GM18861 (cell line): ENCODE results near the gene ZBTB22.

Experiments used
- ATAC-seq: cut with Tn5 transposase; IDR thresholded peaks from one replicate; pipeline ENCODE4 v1.9.1; 2021; ENCODE audit not compliant: unreplicated experiment

Gene ZBTB22

DNA sequence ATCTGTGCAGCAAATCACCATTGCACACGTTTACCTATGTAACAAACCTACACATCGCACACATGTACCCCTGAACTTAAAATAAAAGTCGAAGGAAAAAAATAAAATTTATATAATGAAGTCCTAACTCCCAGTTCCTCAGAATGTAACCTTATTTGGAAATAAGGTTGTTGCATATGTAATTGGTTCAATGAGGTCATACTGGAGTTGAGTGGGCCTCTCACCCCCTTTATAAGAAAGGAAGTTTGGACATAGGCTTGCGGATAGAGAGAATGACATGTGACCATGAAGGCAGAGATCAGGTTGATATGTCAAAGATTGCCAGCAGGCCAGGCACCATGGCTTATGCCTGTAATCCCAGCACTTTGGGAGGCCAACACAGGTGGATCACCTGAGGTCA, 16.1 kb upstream of the ZBTB22 start:
- ATAC-seq, result no peak

DNA sequence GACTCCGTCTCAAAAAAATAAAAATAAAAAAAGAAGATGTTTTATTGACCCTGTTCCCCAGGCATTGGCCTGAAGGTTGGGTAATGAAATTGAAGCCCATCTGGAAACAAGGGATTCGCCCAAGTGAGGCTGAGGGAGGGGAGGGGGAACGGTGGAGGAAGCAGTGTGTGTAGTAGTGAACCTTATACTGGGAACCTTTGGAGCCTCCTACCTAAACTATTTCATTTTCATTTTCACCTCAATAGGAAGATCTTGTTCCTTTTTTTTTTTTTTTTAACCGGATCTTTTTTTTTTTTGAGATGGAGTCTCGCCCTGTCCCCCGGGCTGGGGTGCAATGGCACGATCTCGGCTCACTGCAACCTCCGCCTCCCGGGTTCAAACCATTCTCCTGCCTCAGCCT, 13.2 kb upstream of the ZBTB22 start:
- ATAC-seq, result no peak

DNA sequence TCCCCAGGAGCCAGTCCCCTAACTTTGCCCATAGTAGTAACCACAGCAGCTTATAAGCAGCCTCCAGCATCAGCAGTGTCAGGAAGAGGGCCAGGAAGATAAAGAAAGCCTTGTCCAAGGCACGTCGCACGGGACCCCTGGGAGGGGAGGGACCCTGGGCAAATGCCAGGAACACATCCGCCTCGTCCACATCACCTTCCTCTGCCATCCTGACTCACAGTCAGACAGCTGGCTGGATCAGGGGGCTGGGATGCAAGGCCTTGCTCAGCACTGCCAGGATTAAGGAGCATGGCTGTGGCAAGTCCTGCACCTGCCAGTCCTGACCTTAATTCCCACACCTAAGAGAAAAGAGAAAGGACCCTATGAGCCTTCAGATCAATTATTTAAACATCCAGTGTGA, 11.5 kb upstream of the ZBTB22 start:
- no peak for ATAC-seq

DNA sequence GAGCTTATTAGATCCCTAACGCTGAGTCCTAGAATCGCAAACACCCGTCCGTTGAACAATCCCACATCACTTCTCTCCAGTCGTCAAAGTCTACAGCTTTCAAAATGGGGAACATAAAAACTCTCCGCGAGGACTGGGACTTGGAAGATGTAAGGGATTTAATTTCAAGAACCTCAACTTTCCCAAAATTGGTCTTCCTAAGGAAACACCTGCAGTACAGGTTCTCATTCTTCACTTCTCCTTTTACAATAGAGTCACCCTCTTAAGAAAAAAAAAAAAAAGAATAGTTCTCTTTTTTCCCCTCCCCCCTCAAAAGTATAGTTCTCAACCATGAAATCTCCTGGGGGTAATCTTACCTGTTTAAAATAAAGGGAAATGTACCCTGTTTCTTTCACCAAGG, 6.6 kb upstream of the ZBTB22 start:
- ATAC-seq, result no peak

DNA sequence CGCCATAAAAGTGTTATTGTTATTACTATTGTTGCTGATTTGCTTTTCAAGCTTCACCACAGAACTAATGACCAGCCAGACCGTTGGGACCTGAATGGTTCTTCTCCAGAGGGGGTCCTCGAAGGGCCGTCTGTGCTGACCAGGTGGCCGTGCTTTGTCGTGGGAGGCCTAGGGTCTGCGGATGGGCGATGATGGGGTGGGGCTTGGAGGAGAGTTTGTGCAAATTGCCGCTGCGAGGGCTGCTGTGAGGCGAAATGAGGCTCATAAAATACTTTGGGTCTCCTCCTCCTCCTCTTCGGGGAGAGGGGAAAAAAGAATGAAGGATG, 6.0 kb upstream of the ZBTB22 start:
- no peak for ATAC-seq

DNA sequence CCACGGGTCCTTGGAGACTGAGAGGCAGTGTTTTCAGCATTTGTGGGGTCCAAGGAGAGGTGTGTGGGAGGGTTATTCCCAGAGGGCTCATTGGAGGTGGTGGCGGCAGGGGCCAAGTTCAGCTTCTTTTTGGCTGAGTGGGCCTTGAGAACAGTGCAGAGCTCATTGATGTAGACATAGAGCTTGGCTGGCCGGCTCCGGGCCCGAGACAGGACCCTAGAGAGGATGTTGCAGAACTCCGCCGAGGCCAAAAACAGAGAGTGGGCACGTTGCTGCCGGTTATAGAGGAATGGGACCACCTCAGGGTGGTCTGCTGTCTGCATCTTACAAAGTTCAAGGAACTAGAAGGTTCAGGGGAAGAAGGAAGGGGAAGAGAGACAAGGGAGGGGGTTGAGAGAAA, 3.7 kb upstream of the ZBTB22 start:
- ATAC-seq, result no peak

DNA sequence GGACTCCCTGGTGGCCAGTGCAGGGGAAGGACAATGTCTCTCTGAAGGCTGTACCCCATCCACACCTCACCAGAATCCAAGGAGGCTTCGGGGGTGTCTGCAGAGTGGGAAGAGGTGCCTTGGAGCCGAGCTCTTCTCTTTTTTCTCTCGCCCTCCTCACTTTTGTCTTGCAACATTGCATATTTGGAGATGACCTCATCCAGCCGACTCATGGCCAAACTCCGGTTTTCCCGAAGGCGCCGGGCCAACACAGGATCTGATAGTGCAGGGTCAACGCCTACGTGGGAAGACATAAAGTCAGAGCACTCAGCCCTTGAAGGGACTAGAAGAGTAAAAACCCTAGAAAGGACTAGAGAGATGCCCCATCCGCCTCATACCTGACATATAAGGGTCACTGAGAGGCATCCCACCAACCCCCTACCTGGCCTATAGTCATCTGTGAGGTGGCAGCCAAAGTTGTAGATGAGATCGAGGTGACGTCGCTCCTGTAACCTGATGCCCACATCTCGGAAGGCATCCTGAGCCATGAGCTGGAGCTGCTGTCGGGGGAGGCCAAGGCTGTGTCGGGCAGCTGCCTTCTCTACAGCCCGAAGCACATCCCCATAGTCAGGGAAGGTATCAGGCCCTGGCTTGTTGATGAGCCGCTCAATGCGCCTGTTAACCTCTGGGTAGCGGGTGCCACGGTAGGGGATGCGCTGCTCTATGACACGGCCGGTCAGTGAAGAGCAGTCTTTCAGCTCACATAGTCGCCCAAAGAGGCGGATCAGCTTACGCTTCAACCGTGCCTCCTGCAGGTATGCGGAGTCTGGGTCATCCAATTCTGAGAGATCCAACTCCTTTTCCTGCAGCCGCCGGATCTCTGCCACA, 3.0 kb upstream of the ZBTB22 start:
- ATAC-seq, result no peak

DNA sequence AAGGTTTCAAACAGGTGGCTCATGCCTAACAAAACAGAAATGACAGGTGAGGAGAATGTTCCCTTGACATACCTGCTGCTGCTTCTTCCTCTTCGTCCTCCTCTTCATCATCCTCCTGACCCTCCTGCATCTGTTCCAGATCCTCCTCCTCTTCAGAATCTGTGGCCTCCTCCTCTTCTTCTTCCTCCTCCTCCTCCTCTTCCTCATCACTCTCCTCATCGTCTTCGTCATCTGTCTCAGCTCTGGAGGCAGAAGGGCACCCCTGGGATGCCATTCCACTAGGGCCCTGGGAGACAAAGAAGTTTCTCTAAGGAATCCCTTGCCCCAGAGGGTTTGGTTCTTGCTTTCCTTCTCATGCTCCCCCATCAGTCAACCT, 2.4 kb upstream of the ZBTB22 start:
- ATAC-seq, result no peak

DNA sequence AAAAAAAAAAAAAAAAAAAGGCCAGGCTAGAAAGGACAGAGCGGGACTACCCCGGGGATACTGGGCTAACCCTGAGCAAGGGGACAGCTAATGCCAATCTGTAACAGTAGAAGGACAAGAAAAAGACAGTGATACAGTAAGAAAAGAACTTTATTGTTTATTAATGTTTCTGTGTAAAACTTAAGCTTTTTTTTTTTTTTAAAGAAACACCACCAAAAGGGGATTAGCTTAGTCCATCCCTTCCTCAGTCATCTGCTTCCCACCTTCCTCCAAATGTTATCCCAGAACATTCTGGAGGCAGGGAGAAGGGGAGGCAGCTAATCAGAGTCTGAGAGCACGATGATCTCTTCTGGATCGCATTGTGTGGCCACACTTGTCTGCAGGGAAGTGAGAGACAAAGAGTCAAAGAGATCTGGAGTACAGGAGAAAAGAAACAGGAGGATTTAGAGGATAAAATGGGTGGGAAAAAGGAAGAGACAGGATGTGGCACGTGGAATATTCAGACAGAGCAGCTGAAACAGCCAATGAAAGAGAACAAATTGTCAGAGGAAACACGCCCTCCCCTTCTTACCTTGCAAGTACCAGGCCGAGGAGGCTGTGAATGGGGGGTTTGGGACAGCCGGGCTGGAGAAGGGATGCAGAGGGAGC, 1.0 kb upstream of the ZBTB22 start:
- ATAC-seq, result no peak

DNA sequence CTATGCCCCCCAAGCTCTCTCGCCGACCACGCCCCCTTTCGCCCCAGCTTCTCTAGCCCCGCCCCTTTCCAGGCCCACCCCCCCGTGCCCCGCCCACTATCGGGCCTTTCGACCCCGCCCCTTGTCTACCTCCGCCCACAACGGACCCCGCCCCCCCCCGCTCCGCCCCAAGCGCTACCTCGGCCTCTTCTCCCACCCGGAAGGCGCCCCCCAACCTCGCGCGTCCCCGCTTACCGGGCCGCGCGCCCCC, 200 bp downstream of the ZBTB22 start:
- no peak for ATAC-seq

DNA sequence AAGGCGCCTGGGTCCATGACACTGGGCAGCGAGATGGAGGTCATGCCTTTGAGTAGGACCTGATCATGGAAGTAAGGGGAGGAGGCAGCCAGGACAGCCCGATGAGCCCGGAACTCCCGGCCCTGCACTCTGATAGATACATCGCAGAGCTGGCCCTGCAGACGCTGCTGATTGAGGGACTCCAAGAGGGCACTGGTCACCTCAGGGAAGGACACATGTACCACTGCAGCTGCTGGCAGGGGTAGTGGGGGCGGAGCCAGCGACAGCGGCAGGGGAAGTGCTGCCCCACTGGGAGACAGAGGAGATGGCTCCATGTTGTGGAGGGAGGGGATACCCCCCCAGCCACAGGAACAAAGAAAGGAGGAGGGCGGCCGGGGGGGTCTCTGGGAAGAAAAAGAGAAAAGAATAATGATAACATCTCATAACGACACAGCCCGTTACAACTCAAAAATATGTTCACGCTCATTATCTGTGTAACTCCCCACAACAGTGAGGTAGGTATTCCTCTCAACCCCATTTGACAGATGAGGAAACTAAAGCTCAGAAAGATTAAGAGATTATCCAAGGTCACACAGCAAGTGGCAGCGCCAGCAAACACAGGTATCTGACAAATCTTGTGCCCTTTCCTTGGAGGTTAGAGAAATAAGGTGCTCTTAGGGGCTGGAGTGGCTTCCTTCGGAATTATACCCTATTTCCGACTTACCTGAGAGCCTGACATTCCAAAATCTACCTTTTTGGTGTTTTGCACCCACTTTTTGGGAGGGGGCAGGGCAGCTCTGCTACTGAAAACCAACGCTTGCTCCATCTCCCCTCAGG, 733 bp downstream of the ZBTB22 start:
- no peak for ATAC-seq

DNA sequence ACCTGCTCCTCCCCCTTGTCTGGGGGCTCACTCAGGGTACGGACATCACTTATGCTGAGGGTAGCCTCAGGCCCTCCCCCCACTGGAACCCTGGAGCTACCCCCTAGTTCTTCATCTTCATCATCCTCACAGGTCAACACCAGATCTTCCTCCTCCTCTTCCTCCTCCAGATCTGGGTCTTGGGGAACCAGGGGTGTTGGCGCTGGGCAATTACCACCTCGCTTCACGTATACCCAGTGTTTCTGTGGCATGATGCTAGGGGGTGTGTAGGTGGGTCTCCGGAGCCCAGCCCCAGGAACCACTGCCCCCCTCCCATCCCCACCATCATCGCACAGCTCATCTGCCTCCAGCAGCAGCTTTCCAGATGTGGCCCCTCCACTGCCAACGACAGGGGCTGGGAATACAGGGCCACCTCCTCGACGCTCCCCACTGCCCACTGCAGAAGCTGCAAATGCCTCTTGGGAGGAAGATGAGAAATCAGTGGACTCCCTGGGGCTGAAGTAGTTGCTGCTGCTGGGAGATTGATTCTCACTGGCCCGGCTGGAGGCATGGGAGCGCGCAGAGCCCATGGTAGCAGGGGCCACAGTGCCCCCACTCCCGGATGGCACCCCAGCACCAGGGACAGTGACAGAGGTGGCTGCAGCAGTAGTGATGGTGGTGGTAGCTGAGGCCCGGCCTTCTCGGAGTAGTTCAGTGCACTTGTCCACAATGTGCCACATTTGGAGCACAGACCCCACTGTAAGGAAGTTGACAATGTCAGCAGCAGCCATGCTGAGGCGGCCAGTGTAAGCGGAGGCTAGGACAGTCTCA, 1.5 kb downstream of the ZBTB22 start:
- ATAC-seq, result no peak

DNA sequence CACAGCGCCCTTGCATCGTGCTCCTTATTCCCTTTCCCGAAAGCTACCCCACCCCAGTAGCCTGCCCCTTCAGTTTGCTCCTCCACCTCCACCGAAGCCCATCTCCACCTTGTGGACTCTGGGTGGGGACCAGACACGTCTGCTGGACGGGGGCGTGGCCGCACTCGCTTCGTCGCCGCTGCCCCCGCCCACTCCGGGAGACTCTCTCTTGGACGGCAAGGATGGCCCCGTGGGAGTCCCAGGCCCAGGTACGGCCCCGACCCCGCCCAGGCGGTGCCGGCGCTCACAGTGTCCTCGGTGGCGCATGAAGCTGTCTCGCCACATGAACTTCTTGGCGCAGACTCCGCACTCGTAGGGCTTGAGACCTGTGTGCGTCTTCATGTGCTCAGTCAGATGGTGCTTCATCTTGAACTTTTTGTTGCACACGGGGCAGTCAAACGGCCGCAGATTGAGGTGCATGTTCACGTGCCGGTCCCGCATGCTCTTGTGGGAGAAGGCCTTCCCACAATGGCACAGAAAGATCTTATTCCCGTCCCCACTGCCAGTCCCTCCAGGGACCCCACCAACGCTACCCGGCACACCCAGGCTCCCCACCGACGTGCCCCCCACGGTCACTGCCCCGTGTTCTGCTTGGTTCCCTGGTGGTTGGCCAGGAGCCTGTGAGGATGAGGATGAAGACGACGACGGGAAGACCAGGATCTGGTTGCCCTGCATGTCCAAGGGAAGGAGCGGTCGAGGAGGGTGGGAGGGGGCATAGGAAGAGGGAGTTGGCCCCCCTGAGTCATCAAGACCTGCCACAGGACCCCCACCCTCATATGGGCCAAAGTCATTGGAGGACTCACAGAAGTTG, 2.4 kb downstream of the ZBTB22 start:
- no peak for ATAC-seq

DNA sequence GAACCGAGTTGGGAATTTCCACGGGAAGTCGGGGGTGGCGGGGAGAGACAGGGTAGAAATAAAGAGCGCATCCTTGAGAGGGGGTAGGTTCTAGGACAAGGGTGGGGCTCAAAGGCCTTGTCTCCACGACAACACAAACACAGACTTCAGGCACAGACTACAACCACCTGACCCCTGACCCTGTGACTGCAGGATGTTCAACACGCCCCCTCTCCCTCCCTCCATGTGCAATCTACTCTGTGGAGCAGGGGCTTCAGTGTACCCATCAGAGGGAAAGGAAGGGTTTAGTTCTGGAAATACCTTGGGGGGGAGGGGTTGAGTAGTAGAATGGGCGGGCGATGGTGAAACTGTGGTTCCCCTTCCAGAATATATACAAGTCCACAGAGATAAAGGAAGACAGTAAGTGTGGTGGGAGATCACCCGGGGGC, 3.0 kb downstream of the ZBTB22 start:
- no peak for ATAC-seq

DNA sequence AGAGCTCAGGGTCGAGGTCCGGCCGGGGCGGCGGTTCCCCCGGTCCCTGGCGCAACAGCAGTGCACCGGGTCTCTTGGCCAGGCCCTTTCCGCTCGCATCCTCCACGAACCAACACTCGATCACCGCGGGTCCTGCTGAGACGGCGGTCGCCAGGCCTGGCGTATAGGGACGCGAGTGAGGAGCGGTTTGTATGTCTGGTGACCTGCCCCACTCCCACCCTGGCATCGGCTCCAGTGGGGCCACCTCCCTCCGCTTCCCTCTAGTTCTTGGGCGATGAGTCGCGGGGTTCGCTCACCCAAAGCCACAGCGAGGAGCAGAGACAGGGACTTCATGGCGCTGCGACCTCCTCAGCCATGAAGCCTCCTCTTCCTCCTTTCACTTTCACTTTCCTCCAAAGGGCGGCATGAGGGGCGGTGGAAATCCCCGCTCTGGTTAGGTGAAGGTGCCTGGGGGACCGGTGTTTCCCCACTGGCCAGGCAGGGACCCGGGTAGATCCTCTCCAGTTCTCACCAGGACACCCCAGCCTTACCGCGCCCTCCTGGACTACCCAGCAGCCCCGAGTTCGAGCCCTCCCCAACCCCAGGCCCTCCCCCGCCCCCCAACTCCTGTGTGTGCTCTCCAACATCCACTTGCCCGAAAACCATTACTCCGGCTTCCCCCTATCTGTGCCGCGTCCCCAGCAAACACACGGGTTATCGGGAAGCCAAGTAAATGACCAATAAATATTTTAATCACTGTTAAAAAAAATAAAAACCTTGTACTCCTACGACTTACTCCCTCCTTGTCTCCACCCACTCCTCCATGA, 3.6 kb downstream of the ZBTB22 start, which contains the start of gene TAPBP:
TAPBP (minus strand) TSS at position 370 of the 806 bp plus-strand sequence; CDS start at position 333, 37 bp downstream.
- peak; percentile 32 for ATAC-seq

DNA sequence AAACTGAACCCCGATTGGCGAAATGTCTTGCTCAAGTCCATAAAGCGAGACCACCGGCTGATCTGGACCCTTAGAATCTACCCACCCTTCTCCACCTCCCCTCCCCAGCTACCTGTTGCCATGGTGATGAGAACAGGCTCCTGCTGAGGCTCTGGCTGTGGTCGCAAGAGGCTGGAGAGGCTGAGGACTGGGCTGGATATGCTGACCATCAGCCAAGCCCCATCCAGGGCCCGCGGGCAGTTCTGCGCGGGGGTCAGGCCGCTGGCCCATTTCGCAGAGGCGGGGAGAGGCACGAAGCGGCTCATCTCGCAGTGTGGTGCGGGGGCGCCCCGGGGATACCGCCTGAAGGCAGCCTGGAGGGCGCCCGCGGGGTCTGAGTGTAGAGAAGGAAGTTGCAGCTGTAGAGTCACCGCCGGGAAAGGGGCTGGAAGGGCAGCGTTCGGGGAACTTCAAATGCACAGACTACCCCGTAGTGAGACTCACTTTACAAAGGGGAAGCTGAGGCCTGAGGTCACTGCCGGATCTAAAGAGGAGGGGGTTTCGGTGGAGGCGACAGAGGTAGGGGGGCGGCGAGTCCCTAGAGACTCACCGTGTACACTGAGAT, 4.3 kb downstream of the ZBTB22 start:
- ATAC-seq, result no peak

DNA sequence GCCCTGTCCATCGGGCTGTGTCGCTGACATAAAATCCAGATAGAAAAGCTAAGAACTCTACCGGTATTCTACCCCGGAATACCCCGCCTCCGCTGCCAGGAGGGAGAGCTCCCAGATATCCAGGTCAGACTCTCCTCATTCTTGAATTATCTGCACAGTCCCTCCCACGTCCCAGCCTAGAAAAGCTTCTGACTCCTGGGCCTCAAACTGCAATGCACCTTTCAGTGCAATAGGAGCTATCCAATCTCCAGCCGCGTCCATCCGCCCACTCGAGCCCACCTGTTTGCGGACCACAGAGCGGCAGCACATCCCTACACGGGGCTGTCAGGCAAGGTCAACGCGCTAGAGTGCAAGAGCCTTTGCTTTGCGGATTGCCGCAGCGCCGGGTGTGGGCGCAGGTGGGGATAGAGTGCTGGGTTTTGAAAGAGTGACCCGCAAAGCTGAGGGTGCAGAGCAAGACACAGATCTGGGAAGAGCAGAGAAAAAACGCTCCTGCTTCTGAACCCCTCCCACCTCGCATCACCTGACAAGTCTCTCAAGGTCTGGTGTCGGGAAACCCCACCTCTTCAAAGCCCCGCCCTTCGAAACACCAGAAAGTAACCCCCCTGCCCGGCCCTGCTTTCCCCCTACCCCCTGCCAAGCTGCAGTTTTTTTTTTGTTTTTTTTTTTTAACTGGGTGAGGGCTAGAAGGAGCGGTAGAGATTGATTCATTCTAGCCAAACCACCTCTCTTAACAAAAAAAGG, 5.0 kb downstream of the ZBTB22 start:
- ATAC-seq, result peak; percentile 30

DNA sequence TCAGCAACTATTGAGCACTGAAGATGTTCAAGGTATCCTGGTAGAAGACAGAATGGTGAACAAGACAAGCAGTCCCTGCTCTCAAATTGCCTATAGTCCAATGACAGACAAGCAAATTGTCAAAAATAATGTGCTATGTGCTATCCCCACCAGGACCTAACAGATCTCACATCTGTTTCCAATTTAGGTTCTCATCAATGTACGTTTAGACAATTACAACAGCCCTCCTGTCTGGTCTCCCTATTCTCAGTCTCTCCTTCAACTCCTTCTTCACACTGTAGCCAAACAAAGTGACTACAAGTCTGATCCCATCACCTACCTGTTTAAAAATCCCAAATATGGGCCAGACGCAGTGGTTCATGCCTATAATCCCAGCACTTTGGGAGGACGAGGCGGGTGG, 11.2 kb downstream of the ZBTB22 start:
- ATAC-seq, result no peak
